Spleen (tissue), 7 donors: ENCODE measurements around the gene SF3B5.

Experiments used
- POLR2A ChIP-seq, 3 donors: fragments of 450-650 bp; IDR thresholded peaks; one replicate each; pipeline ENCODE4 v1.5.1; 2017; ENCODE audit warnings: antibody characterized with exemption in 3 of 3, mild to moderate bottlenecking in 1 of 3
- POLR2AphosphoS5 ChIP-seq, 3 donors: sonication (generic); formaldehyde crosslinking; IDR thresholded peaks; one replicate each; pipeline ENCODE4 v1.5.1; 2017; ENCODE audit warnings: antibody characterized with exemption in 3 of 3
- TF ChIP-seq, protein P1 (sequence below), 11 experiments: fragments of 200-600 bp in 7 of 11; fragments of 450-650 bp in 4 of 11; sonication (generic) in 4 of 11; IDR thresholded peaks in 8 of 11; conservative IDR thresholded peaks in 3 of 11; 1 replicate in 7 of 11; 2 replicates in 4 of 11; pipeline versions ENCODE4 v1.4.0 to v1.8.0; 2016 to 2021; ENCODE audit warnings: antibody characterized with exemption in 11 of 11, inconsistent platforms in 4 of 11, mild to moderate bottlenecking in 1 of 11
- donor health status: DM: no; HTN: no; CAD: no; lungs with moderate emphysema.
- donor health status: DM: no; HTN: no; CAD: no.
- donor health status: DM: no; HTN: no; CAD: no.

DNA sequence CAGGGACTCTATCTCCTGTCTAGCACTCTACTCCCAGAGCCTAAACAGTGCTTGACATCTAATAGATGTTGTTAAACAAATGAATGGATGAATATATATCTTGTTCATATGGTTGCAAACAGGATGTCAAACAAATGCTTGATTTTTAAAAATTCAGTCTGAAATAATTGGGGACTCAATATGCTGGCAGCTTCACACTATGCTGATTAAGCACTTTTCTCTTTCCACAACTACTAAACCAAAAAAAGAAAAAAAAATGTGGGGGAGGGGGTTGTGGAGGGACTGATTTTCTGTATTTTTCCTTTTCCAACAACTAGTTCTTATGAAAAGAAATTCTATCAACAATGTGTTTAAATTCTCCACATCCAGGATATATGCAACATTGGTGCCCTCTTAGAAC lies 42.9 kb downstream of the SF3B5 start:
- TF ChIP-seq, protein P1, sequence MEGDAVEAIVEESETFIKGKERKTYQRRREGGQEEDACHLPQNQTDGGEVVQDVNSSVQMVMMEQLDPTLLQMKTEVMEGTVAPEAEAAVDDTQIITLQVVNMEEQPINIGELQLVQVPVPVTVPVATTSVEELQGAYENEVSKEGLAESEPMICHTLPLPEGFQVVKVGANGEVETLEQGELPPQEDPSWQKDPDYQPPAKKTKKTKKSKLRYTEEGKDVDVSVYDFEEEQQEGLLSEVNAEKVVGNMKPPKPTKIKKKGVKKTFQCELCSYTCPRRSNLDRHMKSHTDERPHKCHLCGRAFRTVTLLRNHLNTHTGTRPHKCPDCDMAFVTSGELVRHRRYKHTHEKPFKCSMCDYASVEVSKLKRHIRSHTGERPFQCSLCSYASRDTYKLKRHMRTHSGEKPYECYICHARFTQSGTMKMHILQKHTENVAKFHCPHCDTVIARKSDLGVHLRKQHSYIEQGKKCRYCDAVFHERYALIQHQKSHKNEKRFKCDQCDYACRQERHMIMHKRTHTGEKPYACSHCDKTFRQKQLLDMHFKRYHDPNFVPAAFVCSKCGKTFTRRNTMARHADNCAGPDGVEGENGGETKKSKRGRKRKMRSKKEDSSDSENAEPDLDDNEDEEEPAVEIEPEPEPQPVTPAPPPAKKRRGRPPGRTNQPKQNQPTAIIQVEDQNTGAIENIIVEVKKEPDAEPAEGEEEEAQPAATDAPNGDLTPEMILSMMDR (IDR thresholded peaks at IDR 0.05 in 8 of 11, conservative IDR thresholded peaks at IDR 0.05 in 3 of 11), result no peak
- TF ChIP-seq POLR2A (IDR thresholded peaks at IDR 0.05) (no peak), POLR2AphosphoS5 (IDR thresholded peaks at IDR 0.05) (no peak)
